GM21423 (cell line): Measurements from ENCODE around the gene PDE4B.

Experiments used
- ATAC-seq: cut with Tn5 transposase; IDR thresholded peaks from one replicate; pipeline ENCODE4 v1.9.1; 2021; ENCODE audit warnings: mild to moderate bottlenecking, moderate library complexity; ENCODE audit not compliant: unreplicated experiment

The PDE4B gene

DNA sequence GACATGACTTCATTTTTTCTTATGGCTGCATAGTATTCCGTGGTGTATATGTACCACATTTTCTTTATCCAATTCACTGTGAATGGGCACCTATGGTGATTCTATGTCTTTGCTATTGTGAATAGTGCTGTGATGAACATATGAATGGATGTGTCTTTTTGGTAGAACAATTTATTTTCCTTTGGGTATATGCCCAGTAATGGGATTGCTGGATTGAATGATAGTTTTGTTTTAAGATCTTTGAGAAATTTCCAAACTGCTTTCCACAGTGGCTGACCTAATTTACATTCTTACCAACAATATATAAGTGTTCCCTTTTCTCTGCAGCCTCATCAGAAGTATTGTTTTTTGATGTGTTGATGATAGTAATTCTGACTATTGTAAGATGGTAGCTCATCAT, 379.6 kb downstream of the PDE4B start:
- ATAC-seq: no peak

DNA sequence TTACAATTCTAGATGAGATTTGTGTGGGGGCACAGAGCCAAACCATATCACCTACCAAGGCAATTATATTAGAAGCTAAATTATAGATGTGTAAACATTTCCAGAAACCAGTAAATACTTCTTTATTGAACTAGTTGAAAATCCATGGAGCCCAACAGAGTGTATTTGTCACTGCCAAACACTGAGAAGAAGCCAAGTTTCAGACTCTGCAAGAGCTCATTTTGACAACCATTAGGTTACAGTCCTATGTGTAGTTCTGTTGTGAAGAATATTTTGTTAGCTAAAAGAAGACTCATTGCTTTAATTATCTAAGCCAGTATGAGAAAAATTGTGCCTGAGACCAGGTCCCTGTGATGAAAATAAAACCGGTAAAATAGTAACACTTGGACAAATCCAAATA, 382.4 kb downstream of the PDE4B start:
- ATAC-seq: no peak

DNA sequence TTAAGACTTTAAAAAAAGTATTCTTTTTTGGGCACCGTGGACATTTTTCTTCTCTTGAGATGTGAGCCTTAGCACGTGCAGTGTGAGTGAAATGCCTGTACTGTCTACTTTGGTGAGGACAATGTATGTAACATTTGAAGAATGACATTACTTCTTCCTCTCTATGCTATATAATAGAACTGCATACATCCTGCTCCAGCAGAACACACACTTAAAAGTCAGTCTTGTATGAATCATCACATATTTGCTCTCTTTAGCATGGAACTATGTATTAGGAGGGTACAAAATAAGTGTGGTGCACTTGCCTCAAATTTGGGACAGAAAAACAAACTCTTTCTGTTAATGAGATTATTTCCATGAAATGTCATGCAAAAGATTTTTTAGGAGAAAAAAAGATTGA, 382.9 kb downstream of the PDE4B start:
- ATAC-seq: no peak

DNA sequence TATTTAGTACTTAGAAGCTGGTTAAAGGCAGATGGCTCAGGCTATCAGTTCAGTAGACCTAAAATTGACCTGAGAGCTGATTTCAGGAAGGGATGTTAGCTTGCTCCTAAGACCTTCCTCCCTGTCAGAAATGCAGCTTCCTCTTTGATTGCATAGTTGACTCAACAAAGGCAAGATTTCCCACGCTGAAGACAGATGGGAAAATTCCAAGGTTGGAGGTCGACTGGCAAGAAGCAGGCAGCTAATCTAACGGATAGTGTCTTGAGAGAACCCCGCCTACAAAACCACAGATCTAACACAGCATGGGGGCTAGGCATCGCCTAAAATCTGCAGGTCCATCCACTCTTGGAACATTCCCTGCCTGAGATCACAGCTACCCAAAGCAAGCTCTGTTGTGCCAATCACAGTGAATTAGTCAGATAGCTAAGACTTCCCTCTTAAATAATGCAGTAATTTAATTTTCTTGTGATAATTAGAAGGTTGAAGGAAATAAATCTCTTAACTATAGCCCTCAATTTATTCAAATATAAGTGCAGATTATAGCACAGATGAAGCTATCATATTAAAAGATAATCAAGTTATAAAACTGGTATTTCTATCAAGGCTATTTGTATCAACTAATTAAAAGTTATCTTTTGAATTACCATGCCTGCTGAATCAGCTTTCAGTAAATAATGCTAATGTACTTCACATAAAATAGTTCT, 383.5 kb downstream of the PDE4B start:
- no peak for ATAC-seq

DNA sequence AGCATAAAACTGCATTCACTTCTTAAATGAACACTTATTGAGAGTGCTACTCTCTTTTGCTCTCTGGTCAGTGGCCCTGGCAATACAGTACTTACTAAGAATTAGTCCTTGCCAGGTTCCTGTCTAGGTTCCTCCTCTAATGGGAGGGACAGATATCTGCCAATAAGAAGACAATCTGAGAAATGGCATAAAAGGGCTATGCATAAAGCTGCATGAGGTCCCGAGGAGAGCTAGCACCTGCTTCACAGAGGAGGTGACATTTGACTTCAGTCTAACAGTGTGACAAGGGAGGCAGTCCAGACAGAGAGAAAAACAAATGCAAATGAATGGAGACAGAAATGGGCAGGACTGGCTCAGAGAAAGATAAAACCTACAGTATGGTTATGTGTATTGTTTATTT, 384.1 kb downstream of the PDE4B start:
- ATAC-seq: no peak

DNA sequence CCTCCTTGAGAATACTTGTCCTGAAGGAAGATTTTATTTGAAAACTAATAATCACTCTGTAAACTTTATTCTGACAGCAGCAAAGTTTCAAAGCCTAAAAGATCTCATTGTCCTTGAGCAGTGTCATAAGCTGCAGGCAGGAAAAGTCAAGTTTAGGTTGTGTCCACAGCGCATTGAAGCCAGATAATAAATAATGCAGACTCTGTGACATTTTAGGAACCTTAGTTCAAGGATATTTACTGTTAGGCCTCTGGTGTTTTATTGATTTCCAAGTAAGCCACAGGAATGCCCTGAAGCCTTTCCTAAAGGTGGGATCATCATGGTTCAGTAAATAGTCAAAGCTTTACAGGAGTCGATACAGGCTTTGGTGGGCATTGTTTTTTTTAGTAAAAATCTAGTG, 384.8 kb downstream of the PDE4B start:
- no peak for ATAC-seq

DNA sequence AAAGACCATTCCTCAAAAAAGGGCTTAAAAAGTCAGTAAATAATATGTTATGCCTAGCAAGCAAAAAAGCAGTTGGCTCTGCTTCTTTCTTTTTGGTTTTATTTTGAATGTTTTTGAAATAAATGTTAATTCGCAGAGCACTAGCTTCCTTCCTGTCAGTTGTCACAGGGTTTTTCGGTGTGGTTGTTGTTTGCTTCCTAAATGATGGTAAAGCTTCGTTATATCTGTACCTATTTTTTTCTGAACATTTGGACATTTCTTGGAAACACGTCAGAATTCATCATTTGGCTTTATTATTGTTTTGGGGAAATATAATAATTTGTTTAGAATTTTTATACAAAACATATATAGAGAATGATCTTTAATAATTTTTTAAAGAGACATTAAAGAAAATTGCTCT, 389.3 kb downstream of the PDE4B start:
- ATAC-seq: no peak

DNA sequence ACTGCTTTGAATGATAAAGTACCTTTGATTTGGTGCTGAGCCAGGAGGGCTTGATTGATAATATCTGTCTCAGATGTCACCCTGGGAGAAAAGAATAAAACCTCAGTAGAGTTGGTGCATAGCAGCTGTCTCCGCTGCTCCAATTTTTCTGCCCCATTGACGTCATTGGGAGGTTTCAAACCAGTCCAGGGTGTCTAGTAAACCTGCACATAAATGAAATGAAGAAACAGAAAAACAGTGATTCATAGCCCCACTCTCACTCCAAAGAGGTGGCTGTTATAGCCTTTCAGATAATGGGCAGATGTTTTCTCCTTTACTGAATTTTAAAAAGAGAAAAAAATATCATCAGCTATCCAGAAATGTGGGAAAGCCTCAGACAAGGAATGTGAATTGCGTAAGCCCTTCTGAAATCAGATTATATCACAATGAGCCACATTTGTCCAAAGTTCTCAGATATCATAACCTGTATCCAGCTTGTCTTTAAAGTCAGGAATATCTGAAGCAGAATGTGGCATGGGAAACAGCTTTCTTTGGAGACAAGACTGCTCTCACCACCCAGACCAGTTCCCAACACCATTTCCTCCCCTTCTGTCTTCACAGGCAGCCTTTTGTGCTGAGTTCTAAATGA, 390.0 kb downstream of the PDE4B start:
- no peak for ATAC-seq

DNA sequence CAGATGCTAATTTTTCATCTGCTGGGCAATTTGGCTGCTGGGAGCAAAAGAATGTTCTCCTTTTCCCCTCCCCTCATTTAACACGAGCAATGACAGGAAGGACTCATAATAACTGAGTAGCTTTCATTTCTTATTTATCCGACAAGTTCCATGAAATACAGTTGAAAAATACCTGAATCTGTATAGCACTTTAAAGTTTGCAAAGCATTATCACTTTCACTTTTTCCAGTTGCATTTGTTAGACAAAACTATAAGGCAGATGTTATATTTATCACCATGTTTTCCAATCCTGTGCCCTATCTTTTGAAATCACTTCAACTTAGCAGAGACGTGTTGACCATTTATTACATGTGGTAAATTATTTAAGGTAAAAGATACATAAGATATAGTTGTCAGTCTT, 390.7 kb downstream of the PDE4B start:
- ATAC-seq: no peak

DNA sequence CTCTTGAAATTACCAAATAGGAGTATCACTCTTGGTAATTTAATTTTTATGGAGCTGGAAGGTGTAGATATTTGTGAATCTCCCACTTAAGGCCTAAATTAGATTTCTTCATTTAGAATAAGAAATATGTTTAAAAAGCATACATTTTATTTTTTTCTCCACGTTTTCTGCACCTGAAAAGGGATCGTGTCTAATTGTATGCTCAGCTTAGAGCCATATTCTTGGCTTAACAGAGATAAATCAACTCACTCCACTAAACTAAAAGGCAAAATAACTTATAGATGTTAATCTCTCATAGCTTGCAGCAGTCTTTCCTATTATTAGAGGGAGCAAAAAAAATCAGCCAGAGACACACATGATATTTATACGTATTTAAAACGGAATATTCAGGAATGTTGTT, 404.4 kb downstream of the PDE4B start:
- ATAC-seq: no peak

DNA sequence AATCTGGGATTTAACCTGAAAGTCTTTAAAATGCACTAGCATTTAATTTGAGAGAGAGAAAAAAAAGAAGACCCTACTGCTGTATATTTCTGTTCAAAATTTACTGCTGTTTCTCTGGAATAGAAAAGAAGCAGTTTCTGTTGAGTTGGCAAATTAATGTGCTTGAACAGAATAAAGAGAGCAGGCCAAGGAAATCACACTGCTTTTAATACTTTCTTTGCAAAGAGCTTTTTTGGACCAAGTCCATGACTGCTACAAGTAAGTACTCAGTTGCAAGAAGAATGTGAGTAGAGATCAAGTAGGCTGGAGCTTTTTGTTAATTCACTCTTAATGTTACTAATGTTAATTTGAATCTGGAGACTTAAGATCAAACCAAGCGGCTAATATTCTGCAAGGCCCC, 405.1 kb downstream of the PDE4B start:
- no peak for ATAC-seq

DNA sequence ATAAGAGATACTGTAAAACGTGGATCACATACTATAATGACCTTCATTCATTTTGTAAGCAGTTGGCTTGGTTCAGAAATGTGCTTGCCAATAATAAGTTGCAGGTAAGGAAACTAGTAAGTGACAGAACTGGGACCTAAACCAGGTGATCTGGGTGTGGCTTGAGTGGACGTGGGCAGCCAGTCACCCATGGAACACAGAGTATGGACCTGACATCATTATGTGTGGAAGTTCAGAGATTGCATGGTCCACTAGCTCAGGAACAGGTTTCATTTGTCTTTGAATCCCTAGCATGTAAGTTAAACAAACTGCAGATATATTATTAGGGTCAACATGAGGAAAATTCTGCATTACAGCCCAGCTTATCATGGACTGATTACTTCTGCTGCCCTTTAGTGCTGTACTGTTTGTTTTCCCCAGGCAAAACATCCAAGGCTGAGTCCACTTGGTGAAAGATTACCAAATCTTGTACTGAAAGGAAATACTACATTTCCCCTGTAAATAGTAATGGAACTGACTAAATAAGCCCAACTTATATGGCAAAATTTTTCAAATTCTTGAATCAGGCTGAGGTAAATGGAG, 414.0 kb downstream of the PDE4B start:
- no peak for ATAC-seq

DNA sequence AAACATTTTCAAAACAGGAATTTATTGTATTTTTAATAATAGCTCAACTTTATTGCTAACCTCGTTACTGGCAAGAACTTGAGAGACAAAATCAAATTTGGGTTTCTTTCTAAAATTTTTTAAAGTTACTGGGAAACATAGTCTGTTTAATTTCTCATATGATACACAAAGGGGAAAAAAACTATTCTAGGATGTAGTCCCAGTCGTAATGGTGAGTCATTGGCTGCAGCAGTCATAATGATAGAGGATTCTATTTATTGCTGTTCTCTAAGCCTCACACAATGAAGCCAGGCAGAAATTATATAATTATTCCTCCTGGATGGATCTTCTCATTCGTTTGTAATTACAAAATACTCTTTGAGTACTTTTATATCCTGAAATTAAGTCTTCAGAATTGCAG, 414.8 kb downstream of the PDE4B start:
- no peak for ATAC-seq

DNA sequence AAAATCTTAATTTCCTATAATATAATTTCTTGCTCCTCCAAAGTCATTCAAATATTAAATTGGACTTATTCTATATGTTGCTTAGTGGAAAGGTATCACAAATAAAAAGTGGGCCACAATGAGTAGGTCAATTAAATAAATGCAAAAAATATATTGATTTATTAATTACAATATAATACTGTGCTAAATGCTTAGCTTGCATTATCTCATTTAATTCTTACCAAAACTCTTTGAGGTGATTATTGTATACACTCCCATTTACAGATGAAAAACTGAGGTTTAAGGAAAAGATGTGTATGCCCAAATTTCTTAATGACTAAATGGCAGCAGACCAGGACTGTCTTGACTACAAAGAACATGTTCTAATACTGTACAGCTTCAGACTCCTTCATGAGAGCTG, 415.9 kb downstream of the PDE4B start:
- ATAC-seq: no peak

DNA sequence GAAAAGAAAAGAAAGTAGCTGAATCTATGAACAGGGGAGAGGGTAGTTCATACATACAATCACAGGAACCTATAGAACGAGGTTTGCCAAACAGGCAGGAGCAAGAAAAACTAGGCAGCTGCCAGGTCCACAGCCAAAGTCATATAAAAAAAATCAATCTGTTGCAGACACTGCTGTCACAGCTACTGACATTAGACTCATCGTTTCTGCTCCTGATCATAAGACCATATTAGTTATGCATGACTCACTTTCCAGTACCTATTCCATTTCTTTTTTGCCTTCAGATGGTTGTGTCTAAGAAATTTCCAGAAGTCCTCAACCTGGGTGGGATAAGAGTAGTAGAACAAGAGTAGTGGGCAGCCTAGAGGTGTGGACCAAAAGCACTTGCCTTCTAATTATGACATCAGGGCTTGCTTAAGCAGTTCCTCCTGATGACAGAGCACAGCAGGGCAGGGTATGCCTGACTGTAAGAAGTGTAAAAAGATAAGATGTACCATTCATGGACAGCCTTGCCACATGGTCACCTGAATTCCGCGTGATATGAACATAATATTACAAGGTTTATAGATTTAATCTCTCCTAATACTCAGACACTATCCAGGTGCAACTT, 418.0 kb downstream of the PDE4B start:
- no peak for ATAC-seq

DNA sequence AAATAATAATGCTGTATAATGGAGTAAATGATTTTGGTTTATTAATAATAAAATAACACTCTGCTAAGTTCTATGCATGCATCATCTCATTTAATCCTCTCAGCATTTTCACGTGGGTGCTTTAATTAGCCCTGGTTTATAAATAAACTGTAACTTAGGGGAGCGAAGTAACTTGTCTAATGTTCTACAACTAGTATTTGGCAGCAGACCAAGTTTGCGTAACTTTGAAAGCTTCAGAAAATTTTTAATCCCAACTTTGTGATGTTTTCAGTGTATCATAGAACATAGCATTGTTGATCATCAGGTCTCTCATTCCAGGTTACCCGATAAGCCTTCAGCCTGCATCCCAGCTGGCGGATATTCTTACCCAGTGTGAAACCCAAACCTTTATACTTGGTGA, 418.8 kb downstream of the PDE4B start:
- ATAC-seq: no peak

DNA sequence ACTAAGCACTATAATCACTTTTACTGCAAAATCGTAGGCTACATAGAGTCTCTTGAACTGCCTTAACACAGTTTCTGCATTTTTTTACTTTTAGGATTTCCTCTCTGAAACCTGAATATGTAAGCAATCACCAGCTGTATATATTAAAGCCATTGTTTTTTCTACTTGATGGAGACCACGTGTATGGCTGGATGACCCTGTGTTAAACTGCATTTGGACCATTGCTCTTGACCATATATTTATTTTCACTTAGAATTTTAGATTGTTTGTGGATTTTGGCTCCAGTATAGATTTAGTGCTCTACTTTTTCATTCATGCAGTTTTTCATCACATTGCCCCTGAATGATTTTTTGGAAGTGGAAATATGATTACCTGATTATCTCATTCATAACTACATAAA, 420.8 kb downstream of the PDE4B start:
- ATAC-seq: no peak

DNA sequence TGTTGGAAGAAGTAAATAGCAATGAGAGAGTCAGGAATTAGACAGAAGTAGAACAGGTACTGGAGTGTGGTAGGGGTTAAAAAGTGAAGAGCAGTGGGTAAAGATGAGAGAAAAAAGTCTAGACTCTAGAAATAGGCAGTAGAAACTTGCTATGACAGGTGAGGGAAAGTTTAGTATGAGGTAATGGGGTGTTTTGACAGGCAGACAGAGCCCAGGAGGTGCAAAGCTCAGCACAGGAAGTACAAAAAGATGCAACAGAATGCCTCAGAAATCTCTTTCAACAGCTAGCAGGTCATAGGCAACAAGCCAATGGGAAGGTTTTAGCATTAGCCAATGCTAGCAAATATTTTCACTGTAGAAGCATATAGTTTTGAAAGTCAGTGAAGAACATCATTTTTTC, 422.2 kb downstream of the PDE4B start:
- ATAC-seq: no peak

DNA sequence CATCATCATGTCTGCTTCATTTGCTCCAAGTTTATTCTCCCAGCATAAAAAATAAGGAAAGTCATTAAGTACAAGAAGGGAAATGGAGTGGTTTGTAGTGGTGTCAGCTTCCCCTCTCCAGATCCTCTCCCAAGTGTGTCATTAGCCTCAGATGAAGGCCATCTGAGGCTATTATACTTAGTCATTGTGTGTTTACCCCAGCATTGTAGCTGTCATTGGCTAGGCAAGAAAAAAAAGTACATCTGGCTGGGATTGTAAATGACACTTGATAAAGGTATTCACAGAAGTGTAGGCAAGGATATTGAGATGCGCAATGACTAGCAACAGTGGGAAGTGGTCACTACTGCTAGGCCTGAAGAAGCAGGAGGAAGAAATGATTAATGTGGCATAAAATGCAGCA, 424.3 kb downstream of the PDE4B start:
- ATAC-seq: no peak

DNA sequence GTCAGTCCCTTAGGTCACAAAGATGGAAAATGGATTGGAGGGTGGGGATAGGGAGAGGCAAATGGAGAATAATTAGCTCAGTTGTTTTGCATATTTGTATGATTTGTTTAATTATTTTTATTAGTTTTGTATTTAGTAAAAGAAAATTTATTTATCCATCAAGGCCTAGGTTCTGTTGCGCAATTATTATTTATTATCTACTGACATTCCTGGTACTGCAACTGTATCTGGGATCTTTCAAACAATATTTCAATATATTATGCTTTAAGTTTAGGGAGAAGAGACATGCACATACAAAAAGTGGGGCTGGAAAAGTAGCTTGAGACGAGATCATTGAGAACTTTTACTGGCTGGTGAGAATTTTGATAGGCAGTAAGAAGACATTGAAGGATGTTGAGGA, 424.9 kb downstream of the PDE4B start:
- ATAC-seq: no peak

DNA sequence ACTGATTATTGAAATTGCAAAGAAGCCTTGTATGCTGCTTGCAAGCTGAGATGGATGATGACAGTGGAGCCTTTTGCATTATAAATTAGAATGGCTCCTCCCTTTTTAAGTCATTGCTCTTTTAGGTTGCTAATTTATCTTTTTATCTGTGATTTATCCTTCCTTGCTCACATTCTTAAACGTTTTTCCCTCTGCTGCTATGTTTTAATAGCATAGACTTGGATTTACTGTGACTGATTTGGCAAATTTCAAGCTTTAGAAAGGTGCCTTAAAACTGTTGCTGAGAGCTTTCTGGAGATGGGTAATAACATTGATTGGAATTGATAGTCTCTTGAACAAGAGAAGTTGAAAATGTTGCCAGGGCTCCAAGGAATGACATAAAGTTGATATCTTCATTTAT, 427.8 kb downstream of the PDE4B start:
- ATAC-seq: no peak

DNA sequence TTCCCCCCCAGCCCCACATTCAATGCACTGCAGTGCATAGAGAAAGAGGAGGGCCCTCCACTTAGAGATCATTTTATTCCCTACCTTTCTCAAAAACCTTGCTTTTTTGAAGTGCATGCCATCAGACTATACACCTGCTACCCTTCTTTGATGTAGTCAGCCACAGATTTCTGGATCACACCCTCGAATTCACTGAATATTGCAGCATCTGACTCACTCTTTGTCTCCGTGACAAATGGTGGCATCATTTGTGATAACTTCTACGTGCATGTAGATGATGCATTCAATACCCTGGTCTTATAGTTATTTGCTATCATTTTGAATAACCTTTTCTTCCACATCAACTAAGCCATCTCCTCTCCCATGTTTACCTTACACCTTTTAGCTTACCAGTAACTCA, 431.0 kb downstream of the PDE4B start:
- ATAC-seq: no peak
